RCC 7860 (cell line): Measurements from ENCODE around the gene TCHHL1.

Experiments used
- DNase-seq: peaks from one replicate; pipeline ENCODE4 v3.0.0-alpha.2; 2015; ENCODE audit warnings: low spot score
- FAIRE-seq: peaks from 2 replicates; lab custom pipeline; 2012; peaks lifted over from hg19 to GRCh38; lab: Jason Lieb, UNC

The TCHHL1 gene

DNA sequence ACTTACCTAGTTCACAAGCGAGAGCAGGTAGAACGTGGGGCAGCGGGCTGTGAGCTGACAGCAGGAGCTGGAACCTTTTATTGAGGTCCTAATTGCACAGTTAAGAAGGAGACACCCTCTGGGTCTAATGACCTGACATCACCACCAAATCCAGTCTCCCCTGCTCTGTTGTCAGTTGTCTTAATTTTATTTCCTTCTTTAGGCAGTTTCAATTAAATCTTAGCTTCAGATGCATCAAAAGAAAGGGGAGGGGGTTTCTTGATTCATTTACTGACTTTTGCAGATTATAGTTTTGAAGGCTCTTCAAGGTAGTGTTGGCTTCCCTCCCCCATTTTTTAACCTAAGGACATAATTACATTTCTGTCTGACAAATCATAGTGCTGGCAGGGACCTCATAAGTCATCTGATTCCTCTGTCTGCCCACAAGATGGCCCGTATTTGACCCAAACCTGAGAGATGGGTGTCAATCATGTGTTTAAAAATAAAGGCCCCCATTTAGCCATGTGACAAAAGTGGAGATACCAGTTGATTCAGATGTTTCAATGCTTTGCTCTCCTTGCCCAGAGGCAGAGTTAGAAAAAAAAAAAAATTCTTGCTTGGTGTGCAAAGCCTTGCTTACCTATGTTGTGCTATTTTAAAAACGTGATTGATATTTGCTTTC lies at the start of gene TCHHL1:
TCHHL1 (minus strand) TSS at position 51 of the 661 bp plus-strand sequence. CDS start 921 bp downstream, outside the sequence.
- no peak for DNase-seq
- FAIRE-seq = no peak

DNA sequence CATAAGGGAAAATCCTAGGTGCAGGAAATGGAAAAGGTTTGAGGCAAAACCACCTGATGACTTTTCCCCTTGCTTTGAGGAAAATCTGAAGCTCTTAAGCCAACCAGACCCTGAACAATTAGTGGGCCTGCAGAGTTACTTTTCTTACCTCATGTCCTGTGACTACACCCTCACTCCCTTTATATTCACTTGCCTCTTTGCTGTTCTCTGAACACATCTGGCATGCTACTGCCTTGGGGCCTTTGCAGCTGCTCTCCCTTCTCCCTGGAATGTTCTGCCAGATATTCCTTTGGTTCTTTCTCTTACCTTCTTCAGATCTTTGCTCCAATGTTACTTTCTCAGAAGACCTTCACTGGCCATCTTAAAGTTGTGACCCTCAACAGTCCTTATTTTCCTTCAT lies 48.4 kb upstream of the TCHHL1 start:
- no peak for DNase-seq
- no peak for FAIRE-seq

DNA sequence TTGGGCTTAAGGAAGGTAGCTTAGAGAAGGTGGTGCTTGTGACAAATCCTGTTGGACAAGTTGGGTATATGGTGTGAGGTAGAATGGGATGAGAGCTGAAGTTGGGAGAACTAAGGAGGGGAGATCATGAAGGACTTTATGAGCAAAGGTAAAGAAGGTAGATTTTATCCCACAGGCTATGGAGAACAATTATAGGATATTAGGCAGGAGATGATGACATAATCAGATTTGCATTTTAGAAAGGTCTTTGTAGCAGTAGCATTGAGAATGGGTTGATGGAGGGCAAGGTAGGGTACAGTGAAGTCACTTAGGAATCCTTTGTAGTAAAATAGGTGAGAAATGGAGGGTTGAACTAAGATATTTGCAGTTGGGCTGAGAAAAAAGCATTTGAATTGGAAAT lies 41.3 kb upstream of the TCHHL1 start:
- FAIRE-seq = no peak

DNA sequence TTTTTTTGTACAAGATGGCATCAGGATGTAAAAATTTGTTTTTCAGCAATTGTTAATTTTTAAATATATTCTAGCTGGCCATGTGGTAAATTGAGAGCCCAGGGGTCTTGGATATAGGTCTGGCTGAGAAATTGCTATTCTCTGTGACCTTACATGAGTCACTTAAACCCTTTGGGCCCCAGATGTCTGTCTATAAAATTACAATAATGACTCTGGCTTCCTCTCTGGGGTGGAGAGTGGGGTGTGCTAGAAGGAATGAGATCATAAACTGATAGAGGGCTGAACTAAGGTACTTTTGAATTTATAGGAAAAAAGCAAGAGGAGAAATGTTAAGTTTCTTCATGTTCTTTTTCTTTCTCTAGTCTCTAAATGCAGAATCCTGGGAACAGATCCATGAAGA lies 38.8 kb upstream of the TCHHL1 start:
- FAIRE-seq (no peak), DNase-seq (no peak)

More for the DNA sequence above, 41.3 kb upstream of the TCHHL1 start:
- no peak for DNase-seq

DNA sequence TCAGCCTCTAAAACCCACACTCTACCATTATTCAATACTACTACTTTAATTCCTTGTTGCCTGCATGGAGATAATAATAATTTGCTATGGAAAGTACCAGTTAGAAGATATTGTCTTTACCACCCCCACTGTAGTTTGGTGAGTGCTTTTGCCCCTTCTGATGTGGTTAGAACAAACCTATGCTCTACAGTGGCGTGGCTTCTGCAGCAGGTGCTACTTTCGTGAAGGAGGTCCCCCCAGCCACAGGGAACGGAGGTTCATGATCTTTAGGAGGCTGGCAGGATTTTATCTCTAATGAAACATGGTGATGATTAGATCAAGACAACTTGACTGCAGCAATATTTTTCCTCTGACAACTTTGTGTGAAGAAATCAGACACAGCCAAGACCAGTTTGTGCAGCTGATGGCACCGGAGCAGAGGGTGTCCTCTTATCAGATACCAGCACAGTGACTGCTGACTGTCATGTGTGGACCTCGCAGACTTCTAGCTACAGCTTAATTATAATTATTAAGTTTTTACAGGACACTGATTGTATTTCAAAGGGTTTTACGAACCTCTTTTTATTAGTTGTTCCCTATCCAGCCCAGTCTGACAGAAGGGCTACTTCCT lies 37.1 kb upstream of the TCHHL1 start:
- DNase-seq (no peak), FAIRE-seq (no peak)

DNA sequence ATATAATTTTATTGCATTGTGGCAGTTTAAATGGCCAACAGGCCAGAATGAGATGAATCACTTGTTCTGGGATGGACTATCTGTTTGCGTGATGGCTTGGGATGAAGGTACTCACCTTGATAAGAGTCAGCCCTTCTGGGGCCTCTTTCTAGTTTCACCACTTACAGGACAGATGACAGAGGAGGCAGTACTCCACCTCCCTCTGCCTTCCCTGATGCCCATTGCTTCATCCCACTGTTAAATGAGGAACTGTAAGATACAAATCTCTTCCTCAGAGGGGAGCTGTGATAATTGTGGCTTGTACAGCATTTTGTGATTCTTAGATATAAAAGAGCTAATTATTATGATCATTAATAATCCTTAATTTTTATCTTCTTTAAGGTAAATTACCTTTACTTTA lies 30.1 kb upstream of the TCHHL1 start:
- no peak for FAIRE-seq
- DNase-seq = no peak

DNA sequence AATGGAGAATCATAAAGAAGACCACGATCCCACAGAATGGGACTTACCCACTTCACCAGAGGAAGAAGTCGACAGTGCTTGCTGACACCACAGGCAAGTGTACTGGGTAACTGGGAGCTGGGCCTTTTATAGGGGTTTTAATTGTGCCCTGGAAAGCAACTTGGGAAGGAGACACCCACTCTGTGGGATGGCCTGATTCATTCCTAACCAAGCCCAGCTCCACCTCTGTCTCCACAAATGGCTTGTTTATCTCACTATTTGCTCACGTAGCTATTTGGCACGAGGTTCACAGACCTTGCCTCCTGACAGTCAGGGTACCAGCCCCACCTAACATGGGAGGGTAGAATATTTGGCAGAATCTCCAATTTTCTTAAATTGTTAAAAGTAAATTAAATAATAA lies 26.5 kb upstream of the TCHHL1 start, which contains the start of gene TCHH:
TCHH (minus strand) TSS at position 101 of the 400 bp plus-strand sequence. CDS start 1,364 bp downstream, outside the sequence.
- no peak for DNase-seq
- FAIRE-seq = no peak

DNA sequence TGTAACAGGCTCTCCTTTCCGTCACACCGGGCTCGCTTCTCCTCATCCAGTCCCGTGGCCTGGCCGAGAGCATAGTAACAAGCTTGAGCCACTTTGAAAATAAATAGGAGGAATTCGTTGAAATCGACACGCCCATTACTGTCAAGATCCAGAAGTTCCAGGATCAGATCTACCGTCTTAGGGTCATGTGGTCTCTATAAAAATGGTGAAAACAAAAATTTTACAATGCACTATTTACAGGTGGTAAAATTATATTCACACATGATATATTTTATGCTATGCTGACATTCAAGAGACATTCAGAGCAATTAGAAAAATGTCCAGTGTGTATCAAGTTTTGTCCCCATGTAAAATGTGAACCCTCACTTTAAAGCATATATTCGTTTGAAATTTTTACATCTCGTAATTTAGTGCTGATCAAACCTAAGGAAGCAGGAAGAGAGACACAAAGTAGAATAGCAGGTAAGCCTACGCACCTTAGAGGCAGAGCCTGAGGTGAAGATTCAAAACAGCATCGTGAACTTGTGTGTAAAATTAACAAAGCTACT lies 24.1 kb upstream of the TCHHL1 start:
- FAIRE-seq = no peak
- no peak for DNase-seq

DNA sequence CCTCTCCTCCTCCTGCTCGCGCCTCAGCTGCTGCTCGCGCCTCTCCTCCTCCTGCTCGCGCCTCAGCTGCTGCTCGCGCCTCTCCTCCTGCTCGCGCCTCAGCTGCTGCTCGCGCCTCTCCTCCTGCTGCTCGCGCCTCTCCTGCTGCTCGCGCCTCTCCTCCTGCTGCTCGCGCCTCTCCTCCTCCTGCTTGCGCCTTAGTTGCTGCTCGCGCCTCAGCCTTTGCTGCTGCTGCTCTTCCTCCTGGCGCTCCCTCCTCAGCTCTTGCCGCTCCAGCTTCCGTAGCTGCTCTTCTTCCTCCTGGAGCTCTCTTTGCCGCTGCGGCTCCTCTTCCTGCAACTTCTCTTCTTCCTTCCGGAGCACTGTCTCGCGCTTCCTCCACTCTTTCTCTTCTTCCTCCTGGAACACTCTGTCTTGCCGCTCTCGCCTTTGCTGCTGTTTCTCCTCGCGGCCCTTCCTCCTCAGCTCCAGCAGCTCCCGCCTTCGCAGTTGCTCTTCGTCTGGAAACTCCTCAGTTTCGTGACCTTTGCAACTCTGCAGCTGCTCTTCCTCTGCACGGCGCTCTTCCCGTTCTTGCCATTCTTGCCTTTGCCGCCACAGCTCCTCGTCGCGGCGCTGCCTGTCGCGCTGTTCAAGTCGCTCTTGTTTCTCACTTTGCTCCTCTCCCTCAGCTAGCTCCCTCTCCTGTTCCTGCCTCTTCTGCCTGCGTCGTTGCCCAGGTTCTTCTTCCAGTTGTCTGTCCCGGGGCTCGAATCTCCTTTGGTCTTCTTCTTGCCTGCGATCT lies 23.4 kb upstream of the TCHHL1 start:
- DNase-seq (no peak), FAIRE-seq (no peak)

DNA sequence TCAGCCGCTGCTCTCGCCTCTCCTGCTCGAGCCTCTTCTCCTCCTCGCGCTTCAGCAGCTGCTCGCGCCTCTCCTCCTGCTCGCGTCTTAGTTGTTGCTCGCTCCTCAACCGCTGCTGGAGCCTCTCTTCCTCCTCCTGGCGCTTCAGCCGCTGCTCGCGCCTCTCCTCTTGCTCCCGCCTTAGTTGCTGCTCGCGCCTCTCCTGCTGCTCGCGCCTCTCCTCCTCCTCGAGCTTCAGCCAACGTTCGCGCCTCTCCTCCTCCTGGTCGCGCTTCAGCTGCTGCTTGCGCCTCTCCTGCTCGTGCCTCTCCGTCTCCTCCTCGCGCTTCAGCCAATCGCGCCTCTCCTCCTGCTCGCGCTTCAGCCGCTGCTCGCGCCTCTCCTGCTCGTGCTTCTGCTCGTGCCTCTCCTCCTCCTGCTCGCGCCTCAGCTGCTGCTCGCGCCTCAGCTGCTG lies 22.7 kb upstream of the TCHHL1 start:
- FAIRE-seq (no peak), DNase-seq (no peak)

DNA sequence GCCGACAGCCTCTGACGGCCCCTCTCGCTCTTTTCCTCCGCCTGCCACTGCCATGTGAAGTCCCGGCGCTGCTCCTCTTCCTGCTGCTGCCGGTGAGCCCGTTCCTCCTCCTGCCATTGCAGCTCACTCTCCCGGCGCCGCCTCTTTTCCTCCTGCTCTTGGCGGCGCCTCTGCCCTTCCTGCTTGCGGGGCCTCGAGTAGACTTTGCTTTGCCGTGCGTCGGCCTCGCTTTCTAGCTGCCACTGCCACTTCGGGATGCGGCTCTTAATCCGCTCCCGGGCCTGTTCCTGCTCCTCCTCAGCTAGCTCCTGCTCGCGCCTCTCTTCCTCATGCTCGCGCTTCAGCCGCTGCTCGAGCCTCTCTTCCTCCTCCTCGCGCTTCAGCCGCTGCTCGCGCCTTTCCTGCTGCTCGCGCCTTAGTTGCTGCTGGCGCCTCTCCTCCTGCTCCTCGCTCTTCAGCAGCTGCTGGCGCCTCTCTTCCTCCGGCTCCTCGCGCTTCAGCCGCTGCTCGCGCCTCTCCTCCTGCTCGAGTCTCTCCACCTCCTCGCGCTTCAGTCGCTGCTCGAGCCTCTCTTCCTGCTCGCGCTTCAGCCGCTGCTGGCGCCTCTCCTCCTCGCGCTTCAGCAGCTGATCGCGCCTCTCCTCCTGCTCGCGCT lies 22.1 kb upstream of the TCHHL1 start:
- DNase-seq = peak; percentile 12

DNA sequence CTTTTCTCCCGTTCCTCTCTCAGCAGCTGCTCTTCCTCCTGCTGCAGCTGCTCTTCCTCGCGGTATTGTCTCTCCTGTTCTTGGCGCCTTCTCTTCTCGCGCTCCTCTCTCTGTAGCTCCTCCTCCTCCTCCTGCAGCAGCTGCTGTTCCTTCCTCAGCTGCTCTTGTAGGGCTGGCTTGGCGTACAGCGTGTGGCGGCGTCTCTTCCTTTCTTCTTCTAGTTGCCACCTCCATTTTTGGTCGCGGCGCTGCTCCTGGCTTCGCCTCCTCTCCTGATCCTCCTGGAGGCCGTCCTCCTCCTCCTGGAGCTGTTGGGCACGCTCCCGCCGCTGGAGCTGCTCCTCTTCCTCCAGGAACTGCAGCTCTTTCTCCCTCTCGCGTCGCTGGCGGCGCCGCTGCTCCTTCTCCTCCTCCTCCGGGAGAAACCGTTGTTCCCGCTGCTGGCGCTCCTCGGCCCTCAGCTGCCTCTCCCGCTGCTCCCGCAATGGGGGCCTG lies 21.5 kb upstream of the TCHHL1 start:
- DNase-seq (peak; percentile 53), FAIRE-seq (no peak)

More for the DNA sequence above, 22.1 kb upstream of the TCHHL1 start:
- FAIRE-seq = no peak

DNA sequence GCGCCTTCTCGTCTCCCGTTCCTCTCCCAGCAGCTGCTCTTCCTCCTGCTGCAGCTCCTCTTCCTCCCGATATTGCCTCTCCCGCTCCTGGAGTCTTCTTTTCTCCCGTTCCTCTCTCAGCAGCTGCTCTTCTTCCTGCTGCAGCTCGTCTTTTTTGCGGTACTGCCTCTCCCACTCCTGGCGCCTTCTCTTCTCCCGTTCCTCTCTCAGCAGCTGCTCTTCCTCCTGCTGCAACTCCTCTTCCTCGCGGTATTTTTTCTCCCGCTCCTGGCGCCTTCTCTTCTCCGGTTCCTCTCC lies 21.1 kb upstream of the TCHHL1 start:
- no peak for FAIRE-seq
- no peak for DNase-seq

DNA sequence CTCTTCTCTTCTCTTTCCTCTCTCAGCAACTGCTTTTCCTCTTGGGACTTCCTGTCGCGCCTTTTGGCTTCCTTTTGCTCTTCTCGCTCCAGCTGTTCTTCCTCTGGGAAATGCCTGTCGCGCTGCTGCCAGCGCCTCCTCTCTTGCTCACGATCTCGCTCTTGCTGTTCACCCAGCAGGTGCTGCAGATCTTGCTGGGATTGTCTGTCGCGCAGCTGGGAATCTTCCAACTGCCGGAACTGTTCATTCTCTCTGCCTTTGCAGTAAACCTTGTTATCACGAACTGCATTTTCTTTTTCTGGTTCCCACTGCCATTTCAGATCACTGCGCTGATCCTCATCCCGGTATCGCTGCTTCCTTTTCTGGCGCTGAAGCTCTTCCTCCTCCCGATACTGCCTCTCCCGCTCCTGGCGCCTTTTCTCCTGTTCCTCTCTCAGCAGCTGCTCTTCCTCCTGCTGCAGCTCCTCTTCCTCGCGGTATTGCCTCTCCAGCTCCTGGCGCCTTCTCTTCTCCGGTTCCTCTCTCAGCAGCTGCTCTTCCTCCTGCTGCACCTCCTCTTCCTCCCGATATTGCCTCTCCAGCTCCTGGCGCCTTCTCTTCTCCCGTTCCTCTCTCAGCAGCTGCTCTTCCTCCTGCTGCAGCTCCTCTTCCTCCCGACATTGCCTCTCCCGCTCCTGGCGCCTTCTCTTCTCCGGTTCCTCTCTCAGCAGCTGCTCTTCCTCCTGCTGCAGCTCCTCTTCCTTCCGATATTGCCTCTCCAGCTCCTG lies 20.6 kb upstream of the TCHHL1 start:
- no peak for FAIRE-seq
- no peak for DNase-seq

DNA sequence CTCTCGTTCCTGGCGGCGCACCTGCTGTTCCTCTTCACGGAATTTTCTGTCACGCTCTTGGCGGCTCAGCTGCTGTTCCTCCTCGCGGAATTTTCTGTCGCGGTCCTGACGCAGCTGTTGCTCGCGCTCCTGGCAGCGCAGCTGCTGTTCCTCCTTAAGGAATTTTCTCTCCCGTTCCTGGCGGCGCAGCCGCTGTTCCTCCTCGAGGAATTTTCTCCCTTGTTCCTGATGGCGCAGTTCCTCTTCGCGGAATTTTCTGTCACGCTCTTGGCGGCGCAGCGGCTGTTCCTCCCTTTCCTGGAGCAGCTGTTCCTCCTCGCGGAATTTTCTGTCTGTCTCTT lies 20.0 kb upstream of the TCHHL1 start:
- FAIRE-seq (no peak), DNase-seq (no peak)

DNA sequence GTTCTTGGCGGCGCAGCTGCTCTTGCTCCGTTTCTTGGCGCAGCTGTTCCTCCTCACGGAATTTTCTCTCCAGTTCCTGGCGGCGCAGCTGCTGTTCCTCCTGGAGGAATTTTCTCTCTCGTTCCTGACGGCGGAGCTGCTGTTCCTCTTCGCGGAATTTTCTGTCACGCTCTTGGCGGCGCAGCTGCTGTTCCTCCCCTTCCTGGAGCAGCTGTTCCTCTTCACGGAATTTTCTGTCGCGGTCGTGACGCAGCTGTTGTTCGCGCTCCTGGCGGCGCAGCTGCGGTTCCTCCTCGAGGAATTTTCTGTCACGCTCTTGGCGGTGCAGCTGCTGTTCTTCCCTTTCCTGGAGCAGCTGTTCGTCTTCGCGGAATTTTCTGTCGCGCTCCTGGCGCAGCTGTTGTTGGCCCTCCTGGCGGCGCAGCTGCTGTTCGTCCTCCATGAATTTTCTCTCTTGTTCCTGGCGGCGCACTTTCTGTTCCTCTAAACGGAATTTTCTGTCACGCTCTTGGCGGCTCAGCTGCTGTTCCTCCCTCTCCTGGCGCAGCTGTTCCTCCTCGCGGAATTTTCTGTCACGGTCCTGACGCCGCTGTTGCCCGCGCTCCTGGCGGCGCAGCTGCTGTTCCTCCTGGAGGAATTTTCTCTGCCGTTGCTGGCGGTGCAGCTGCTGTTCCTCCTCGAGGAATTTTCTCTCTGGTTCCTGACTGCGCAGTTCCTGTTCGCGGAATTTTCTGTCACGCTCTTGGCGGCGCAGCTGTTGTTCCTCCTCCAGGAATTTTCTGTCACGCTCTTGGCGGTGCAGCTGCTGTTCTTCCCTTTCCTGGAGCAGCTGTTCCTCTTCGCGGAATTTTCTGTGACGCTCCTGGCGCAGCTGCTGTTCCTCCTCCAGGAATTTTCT lies 19.4 kb upstream of the TCHHL1 start:
- FAIRE-seq = no peak

DNA sequence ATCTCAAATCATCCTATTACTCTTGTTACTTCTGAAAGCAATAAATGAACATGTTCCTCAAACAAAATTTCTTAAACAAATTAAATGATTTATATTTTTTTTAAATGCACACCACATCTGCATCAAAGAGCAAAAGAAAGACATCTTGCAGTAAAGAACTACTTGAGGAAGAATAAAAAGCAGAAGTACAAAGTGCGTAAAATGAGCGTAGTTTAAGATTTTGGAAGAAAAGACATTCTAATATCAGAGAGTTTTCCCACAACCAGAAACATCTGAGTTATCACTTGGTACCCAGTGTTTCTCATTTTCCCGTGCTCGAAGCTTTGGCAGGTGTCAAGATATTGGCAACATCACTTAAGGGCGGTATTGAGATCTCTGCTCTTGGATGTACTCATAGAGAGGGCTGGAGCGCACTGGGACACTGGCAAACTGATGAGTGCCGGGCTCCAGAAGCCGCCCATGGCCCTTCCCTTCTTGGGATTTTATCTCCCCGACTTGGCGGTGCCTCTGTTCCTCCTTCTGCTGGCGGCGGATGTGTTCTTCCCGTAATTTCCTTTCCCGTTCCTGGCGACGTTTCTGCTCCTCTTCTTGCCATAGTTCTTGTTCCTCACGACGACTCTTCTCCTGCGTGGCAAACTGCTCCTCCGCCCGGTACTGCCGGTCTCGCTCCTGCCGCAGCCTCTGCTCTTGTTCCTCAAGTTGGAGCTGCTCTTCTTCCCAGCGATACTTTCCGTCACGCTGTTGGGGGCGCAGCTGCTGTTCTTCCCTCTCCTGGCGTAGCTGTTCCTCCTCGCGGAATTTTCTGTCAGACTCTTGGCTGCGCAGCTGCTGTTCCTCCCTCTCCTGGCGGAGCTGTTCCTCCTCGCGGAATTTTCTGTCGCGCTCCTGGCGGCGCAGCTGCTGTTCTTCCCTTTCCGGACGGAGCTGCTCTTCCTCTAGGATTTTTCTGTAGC lies 18.4 kb upstream of the TCHHL1 start:
- FAIRE-seq (no peak), DNase-seq (no peak)

More for the DNA sequence above, 19.4 kb upstream of the TCHHL1 start:
- no peak for DNase-seq

DNA sequence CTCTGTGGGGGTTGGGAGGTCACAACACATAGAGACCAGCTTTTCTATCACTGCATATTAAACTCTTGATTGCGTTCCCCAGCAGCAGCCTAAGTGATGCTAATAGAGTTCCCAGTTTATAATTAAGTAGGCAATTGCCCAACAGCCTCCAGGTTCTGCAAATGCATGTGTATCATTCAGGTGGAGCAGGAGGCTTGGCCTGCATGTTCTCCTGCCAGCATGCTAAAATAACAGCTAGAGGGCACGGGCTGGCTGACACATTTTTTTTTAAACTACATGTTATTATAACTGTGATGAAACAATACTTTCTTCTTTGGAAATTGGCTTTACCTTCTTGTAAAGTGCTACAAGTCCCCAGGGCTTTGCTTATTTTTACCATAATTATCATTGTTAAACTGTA lies 16.0 kb upstream of the TCHHL1 start:
- no peak for FAIRE-seq
- no peak for DNase-seq
